Measurements from ENCODE around the gene MAP6. TPM values are rescaled to one million over a fixed set of nuclear protein-coding genes. Genes with fewer than 3 reads are reported as not detected.

MAP6 gene
- total and polyA plus RNA-seq, 9 of the 15 experiments (the other 6 are each of a cell fraction or from before 2014, with no cell fraction given), result not detected

DNA sequence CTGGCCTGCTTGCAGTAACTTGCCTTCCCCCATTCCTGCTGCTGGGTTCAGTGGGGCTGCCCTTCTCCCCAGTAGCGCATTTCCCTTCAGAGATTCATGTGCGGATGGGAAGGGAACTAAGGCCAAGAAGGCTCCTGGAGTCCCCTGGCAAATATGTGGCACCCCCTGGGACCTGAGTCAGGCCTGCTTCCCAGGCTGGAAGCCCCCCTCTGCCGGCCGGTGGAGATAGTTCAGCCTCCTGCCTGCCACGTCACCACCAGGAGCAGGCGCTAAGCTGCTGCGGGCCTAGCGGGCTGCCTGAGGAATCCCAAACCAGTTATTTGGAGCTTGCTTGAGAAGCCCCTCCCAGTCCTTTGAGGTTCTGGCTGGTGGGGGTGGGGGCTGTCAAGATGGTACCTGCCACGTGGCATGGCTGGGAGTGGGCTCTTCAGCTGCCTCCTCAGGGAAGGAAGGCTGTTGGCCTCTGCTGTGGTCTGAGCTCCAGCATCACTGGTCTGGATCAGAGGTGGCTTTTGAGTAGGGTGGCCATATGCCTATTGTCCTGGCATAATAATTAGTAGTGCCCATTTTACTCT is 104.8 kb downstream of the MAP6 start (continued):
- TF ChIP-seq GATAD2B (IDR thresholded peaks at IDR 0.05; ENCODE audit: borderline replicate concordance), result no peak
- TF ChIP-seq, protein P1, sequence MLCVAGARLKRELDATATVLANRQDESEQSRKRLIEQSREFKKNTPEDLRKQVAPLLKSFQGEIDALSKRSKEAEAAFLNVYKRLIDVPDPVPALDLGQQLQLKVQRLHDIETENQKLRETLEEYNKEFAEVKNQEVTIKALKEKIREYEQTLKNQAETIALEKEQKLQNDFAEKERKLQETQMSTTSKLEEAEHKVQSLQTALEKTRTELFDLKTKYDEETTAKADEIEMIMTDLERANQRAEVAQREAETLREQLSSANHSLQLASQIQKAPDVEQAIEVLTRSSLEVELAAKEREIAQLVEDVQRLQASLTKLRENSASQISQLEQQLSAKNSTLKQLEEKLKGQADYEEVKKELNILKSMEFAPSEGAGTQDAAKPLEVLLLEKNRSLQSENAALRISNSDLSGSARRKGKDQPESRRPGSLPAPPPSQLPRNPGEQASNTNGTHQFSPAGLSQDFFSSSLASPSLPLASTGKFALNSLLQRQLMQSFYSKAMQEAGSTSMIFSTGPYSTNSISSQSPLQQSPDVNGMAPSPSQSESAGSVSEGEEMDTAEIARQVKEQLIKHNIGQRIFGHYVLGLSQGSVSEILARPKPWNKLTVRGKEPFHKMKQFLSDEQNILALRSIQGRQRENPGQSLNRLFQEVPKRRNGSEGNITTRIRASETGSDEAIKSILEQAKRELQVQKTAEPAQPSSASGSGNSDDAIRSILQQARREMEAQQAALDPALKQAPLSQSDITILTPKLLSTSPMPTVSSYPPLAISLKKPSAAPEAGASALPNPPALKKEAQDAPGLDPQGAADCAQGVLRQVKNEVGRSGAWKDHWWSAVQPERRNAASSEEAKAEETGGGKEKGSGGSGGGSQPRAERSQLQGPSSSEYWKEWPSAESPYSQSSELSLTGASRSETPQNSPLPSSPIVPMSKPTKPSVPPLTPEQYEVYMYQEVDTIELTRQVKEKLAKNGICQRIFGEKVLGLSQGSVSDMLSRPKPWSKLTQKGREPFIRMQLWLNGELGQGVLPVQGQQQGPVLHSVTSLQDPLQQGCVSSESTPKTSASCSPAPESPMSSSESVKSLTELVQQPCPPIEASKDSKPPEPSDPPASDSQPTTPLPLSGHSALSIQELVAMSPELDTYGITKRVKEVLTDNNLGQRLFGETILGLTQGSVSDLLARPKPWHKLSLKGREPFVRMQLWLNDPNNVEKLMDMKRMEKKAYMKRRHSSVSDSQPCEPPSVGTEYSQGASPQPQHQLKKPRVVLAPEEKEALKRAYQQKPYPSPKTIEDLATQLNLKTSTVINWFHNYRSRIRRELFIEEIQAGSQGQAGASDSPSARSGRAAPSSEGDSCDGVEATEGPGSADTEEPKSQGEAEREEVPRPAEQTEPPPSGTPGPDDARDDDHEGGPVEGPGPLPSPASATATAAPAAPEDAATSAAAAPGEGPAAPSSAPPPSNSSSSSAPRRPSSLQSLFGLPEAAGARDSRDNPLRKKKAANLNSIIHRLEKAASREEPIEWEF (CRISPR knock-in tag; IDR thresholded peaks at IDR 0.05), result no peak
- TF ChIP-seq DDX20 (tag; IDR thresholded peaks at IDR 0.05; ENCODE audit: low read depth), result no peak
- 0 out of 2 replicates have a peak, but pooled peaks have one; percentile 26 for TF ChIP-seq XRCC5 (IDR thresholded peaks at IDR 0.05; ENCODE audit: low read depth, low read length)
- TF ChIP-seq MAFK (IDR thresholded peaks at IDR 0.05; ENCODE audit: low read length), result no peak
- TF ChIP-seq ETS2 (tag; IDR thresholded peaks at IDR 0.05; ENCODE audit: borderline replicate concordance, poor library complexity, severe bottlenecking), result no peak
- TF ChIP-seq, protein P2, sequence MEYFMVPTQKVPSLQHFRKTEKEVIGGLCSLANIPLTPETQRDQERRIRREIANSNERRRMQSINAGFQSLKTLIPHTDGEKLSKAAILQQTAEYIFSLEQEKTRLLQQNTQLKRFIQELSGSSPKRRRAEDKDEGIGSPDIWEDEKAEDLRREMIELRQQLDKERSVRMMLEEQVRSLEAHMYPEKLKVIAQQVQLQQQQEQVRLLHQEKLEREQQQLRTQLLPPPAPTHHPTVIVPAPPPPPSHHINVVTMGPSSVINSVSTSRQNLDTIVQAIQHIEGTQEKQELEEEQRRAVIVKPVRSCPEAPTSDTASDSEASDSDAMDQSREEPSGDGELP (CRISPR knock-in tag; IDR thresholded peaks at IDR 0.05; ENCODE audit: borderline replicate concordance), result peak; percentile 60; the same call in 1 of the 2 replicates
- TF ChIP-seq ZC3H8 (IDR thresholded peaks at IDR 0.05), result no peak
- no peak for TF ChIP-seq PTRF (tag; IDR thresholded peaks at IDR 0.05)
- TF ChIP-seq MTA1 (IDR thresholded peaks at IDR 0.05; ENCODE audit: borderline replicate concordance), result no peak
- TF ChIP-seq YBX1 (IDR thresholded peaks at IDR 0.05), result no peak
- no peak for TF ChIP-seq MCM3 (IDR thresholded peaks at IDR 0.05)
- peak; percentile 39 to 61; a peak in 1 of 4 replicates for TF ChIP-seq TEAD1 (CRISPR knock-in tag; IDR thresholded peaks at IDR 0.05)
- TF ChIP-seq ZNF589 (CRISPR knock-in tag; IDR thresholded peaks at IDR 0.05; ENCODE audit: low read depth), result no peak
- TF ChIP-seq, protein P3, sequence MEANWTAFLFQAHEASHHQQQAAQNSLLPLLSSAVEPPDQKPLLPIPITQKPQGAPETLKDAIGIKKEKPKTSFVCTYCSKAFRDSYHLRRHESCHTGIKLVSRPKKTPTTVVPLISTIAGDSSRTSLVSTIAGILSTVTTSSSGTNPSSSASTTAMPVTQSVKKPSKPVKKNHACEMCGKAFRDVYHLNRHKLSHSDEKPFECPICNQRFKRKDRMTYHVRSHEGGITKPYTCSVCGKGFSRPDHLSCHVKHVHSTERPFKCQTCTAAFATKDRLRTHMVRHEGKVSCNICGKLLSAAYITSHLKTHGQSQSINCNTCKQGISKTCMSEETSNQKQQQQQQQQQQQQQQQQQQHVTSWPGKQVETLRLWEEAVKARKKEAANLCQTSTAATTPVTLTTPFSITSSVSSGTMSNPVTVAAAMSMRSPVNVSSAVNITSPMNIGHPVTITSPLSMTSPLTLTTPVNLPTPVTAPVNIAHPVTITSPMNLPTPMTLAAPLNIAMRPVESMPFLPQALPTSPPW (CRISPR knock-in tag; IDR thresholded peaks at IDR 0.05), result peak; percentile 49
- TF ChIP-seq, protein P4, sequence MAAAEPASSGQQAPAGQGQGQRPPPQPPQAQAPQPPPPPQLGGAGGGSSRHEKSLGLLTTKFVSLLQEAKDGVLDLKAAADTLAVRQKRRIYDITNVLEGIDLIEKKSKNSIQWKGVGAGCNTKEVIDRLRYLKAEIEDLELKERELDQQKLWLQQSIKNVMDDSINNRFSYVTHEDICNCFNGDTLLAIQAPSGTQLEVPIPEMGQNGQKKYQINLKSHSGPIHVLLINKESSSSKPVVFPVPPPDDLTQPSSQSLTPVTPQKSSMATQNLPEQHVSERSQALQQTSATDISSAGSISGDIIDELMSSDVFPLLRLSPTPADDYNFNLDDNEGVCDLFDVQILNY (CRISPR knock-in tag; IDR thresholded peaks at IDR 0.05), result no peak
- TF ChIP-seq ETV1 (tag; conservative IDR thresholded peaks at IDR 0.05; ENCODE audit: low read depth), result no peak
- TF ChIP-seq ZNF217 (CRISPR knock-in tag; IDR thresholded peaks at IDR 0.05), result no peak
- TF ChIP-seq ZBED1 (IDR thresholded peaks at IDR 0.05), result no peak
- TF ChIP-seq NFIX (CRISPR knock-in tag; IDR thresholded peaks at IDR 0.05; ENCODE audit: low read depth), result no peak
- TF ChIP-seq RUNX1 (IDR thresholded peaks at IDR 0.05; ENCODE audit: low read depth), result no peak
- peak; percentile 91 for TF ChIP-seq EP400 (IDR thresholded peaks at IDR 0.05)

Data from K562 (cell line).